Esophagus (tissue), 2 donors: ENCODE data around the gene CHD3. TPM values are rescaled to one million over a fixed set of nuclear protein-coding genes. Genes with fewer than 3 reads are reported as not detected.

Experiments
- H3K27ac ChIP-seq, 2 donors: one replicate each; pipeline ENCODE4 v1.5.1; 2013; ENCODE audit warnings: low read depth in 2 of 2, mild to moderate bottlenecking in 2 of 2, inconsistent platforms in 1 of 2, low read length in 1 of 2, moderate library complexity in 1 of 2
- H3K27me3 ChIP-seq, 2 donors: one replicate each; pipeline ENCODE4 v1.6.1; 2013; ENCODE audit warnings: low read length in 2 of 2, control low read depth in 1 of 2, mild to moderate bottlenecking in 1 of 2; ENCODE audit not compliant: insufficient read depth in 2 of 2, control insufficient read depth in 1 of 2
- H3K36me3 ChIP-seq, 2 donors: one replicate each; pipeline ENCODE4 v1.6.1; 2013; ENCODE audit warnings: low read length in 1 of 2; ENCODE audit not compliant: control insufficient read depth in 2 of 2, insufficient read depth in 2 of 2
- H3K4me1 ChIP-seq, 2 donors: one replicate each; pipeline ENCODE4 v1.6.1; 2013; ENCODE audit warnings: low read length in 1 of 2; ENCODE audit not compliant: control insufficient read depth in 2 of 2, insufficient read depth in 2 of 2
- H3K4me3 ChIP-seq, 2 donors: one replicate each; pipeline ENCODE4 v1.5.1; 2013; ENCODE audit warnings: low read length in 2 of 2, mild to moderate bottlenecking in 2 of 2, low read depth in 1 of 2, moderate library complexity in 1 of 2
- H3K9me3 ChIP-seq, 2 donors: one replicate each; pipeline ENCODE4 v1.6.1; 2013; ENCODE audit warnings: mild to moderate bottlenecking in 2 of 2, low read depth in 1 of 2, low read length in 1 of 2, moderate library complexity in 1 of 2; ENCODE audit not compliant: control insufficient read depth in 2 of 2, insufficient read depth in 1 of 2
- WGBS, 2 donors: extraction: QIAGEN DNeasy Blood & Tissue Kit; methylation state at CpG; one replicate each; pipeline ENCODE4 v1.1.7; 2013; 5-methylcytosine and 5-hydroxymethylcytosine counted together
- polyA plus RNA-seq, 2 donors: library from polyadenylated mRNA; stranded (reverse); fragments of 200-250 nt; gene quantifications; one replicate each; pipeline ENCODE4 v1.2.3, GENCODE V29; 2013
- donor health status: healthy with polysubstance abuse.
- donor health status: Bipolar disorder and iron deficiency.

The CHD3 gene
- polyA plus RNA-seq, 2 donors = 37.2 to 78.7 TPM

- Histone ChIP-seq H3K36me3 (peaks cover 11 to 43% of the 10 kb centered on the region in 2 donors), H3K4me1 (peaks cover 0 to 5% of the 10 kb centered on the region in 2 donors), H3K4me3 (no peak overlapping the region), H3K27ac (no peak overlapping the region), H3K27me3 (no peaks in the 10 kb centered on the region), H3K9me3 (no peaks in the 10 kb centered on the region)
- WGBS, 2 donors = 67 to 71% methylated on average over 9 of the region's 9 CpGs
Measured at GRCh38 chr17:7911116-7911515, 22.5 kb downstream of the CHD3 start.

GRCh38 chr17:7912927-7913524, 24.4 kb downstream of the CHD3 start:
- no peaks in the 10 kb centered on the region for H3K9me3 ChIP-seq
- WGBS, 2 donors = 27% methylated on average over 3 of the region's 3 CpGs
- peaks cover 0 to 25% of the 10 kb centered on the region in 2 donors for H3K36me3 ChIP-seq
- peaks cover 0 to 12% of the 10 kb centered on the region in 2 donors for H3K4me1 ChIP-seq
- H3K27me3 ChIP-seq = no peaks in the 10 kb centered on the region
- H3K4me3 ChIP-seq = no peak overlapping the region
- no peak overlapping the region for H3K27ac ChIP-seq

- Histone ChIP-seq H3K27me3 (no peaks in the 10 kb centered on the region), H3K27ac (peak overlapping the region; percentile 91 to 96), H3K4me1 (peaks cover 0 to 12% of the 10 kb centered on the region in 2 donors), H3K36me3 (peaks cover 0 to 11% of the 10 kb centered on the region in 2 donors), H3K9me3 (no peaks in the 10 kb centered on the region), H3K4me3 (peak overlapping the region; percentile 54 to 62)
- 1% methylated on average over 15 of the region's 15 CpGs for WGBS, 2 donors
Measured at GRCh38 chr17:7915179-7915610, 26.6 kb downstream of the CHD3 start.

- H3K9me3 ChIP-seq = no peaks in the 10 kb centered on the region
- no peaks in the 10 kb centered on the region for H3K27me3 ChIP-seq
- 0 to 1% methylated on average over 99 to 100 of the region's 100 CpGs for WGBS, 2 donors
- H3K4me3 ChIP-seq = peak within 1 kb of the TSS; percentile 54 to 62
- peak within 1 kb of the TSS; percentile 91 to 96 for H3K27ac ChIP-seq
- H3K36me3 ChIP-seq = peaks cover 0 to 5% of the 10 kb centered on the region in 2 donors
- H3K4me1 ChIP-seq = peaks cover 0 to 12% of the 10 kb centered on the region in 2 donors
Measured at GRCh38 chr17:7915611-7916384, 27.2 kb downstream of the CHD3 start, which contains the start of gene RNF227. RNF227 (minus strand) TSS chr17:7916289; CDS start chr17:7916195, 94 bp downstream.

- no peaks in the 10 kb centered on the region for H3K27me3 ChIP-seq
- peak overlapping the region; percentile 91 to 96 for H3K27ac ChIP-seq
- peak overlapping the region; percentile 54 to 62 for H3K4me3 ChIP-seq
- peaks cover 0 to 12% of the 10 kb centered on the region in 2 donors for H3K4me1 ChIP-seq
- 26 to 33% methylated on average over 15 of the region's 15 CpGs for WGBS, 2 donors
- H3K9me3 ChIP-seq = no peaks in the 10 kb centered on the region
- peaks cover 0 to 4% of the 10 kb centered on the region in 2 donors for H3K36me3 ChIP-seq
Measured at GRCh38 chr17:7916385-7916682, 27.7 kb downstream of the CHD3 start.

GRCh38 chr17:7916808-7917207, 28.2 kb downstream of the CHD3 start:
- 50 to 64% methylated on average over 2 of the region's 2 CpGs for WGBS, 2 donors
- no peak overlapping the region for H3K4me3 ChIP-seq

GRCh38 chr17:7922269-7922844, 33.8 kb downstream of the CHD3 start:
- peak overlapping the region in 1 of 2 donors; percentile 78 for H3K27ac ChIP-seq
- 32 to 37% methylated on average over 16 of the region's 16 CpGs for WGBS, 2 donors
- no peaks in the 10 kb centered on the region for H3K36me3 ChIP-seq
- peaks cover 3 to 5% of the 10 kb centered on the region in 2 donors for H3K4me1 ChIP-seq
- peak overlapping the region; percentile 16 to 47 for H3K4me3 ChIP-seq
- H3K9me3 ChIP-seq = no peaks in the 10 kb centered on the region
- H3K27me3 ChIP-seq = no peaks in the 10 kb centered on the region

More at GRCh38 chr17:7916808-7917207, 28.2 kb downstream of the CHD3 start:
- Histone ChIP-seq H3K36me3 (peaks cover 0 to under 1% of the 10 kb centered on the region in 2 donors), H3K27ac (peak overlapping the region; percentile 91 to 96), H3K4me1 (peaks cover 0 to 12% of the 10 kb centered on the region in 2 donors), H3K9me3 (no peaks in the 10 kb centered on the region), H3K27me3 (no peaks in the 10 kb centered on the region)

GRCh38 chr17:7922845-7923628, 34.4 kb downstream of the CHD3 start:
- peak overlapping the region in 1 of 2 donors; percentile 78 for H3K27ac ChIP-seq

GRCh38 chr17:7927596-7927995, 39.0 kb downstream of the CHD3 start:
- H3K4me1 ChIP-seq = peaks cover 2 to 5% of the 10 kb centered on the region in 2 donors
- H3K9me3 ChIP-seq = no peaks in the 10 kb centered on the region
- WGBS, 2 donors = 76 to 86% methylated on average over 3 of the region's 3 CpGs
- no peaks in the 10 kb centered on the region for H3K27me3 ChIP-seq
- no peaks in the 10 kb centered on the region for H3K36me3 ChIP-seq
- H3K27ac ChIP-seq = no peak overlapping the region
- no peak overlapping the region for H3K4me3 ChIP-seq

More at GRCh38 chr17:7922845-7923628, 34.4 kb downstream of the CHD3 start:
- Histone ChIP-seq H3K9me3 (no peaks in the 10 kb centered on the region), H3K27me3 (no peaks in the 10 kb centered on the region), H3K4me1 (peaks cover 3 to 5% of the 10 kb centered on the region in 2 donors), H3K36me3 (no peaks in the 10 kb centered on the region), H3K4me3 (peak overlapping the region; percentile 42 to 47)
- WGBS, 2 donors = 19 to 20% methylated on average over 41 to 45 of the region's 45 CpGs
